Esophagus squamous epithelium (tissue), 5 donors: Measurements from ENCODE around the gene ESR1. TPM values are rescaled to one million over a fixed set of nuclear protein-coding genes. Genes with fewer than 3 reads are reported as not detected.
A peak's percentile ranks its signal among the peaks of the same experiment; 100 is the strongest.

ENCODE experiments used
- DNase-seq: peaks from one replicate; lab custom pipeline; 2025; lab: John Stamatoyannopoulos, UW
- H3K27ac ChIP-seq, 4 donors: fragments of 200-600 bp; sonication (generic); one replicate each; pipeline ENCODE4 v1.5.1; 2016 to 2019; ENCODE audit warnings: mild to moderate bottlenecking in 1 of 4
- H3K27me3 ChIP-seq, 4 donors: fragments of 200-600 bp; sonication (generic); 1 replicate in 3 of 4; 2 replicates in 1 of 4; pipeline versions ENCODE4 v1.5.1 to v1.6.0; 2017 to 2021; ENCODE audit warnings: antibody characterized with exemption in 1 of 4
- H3K36me3 ChIP-seq, 3 donors: fragments of 200-600 bp; sonication (generic); one replicate each; pipeline ENCODE4 v1.5.1; 2016 to 2019
- H3K4me1 ChIP-seq, 3 donors: fragments of 200-600 bp; sonication (generic); one replicate each; pipeline ENCODE4 v1.5.1; 2017 to 2019
- H3K4me3 ChIP-seq, 4 donors: fragments of 200-600 bp; sonication (generic); 1 replicate in 3 of 4; 2 replicates in 1 of 4; pipeline ENCODE4 v1.5.1; 2016 to 2019; ENCODE audit warnings: mild to moderate bottlenecking in 2 of 4, moderate library complexity in 1 of 4
- H3K9me3 ChIP-seq, 3 donors: fragments of 200-600 bp; sonication (generic); one replicate each; pipeline ENCODE4 v1.5.1; 2016 to 2019
- POLR2A ChIP-seq, 4 donors: fragments of 450-650 bp; IDR thresholded peaks; one replicate each; pipeline ENCODE4 v1.6.1; 2017; ENCODE audit warnings: antibody characterized with exemption in 4 of 4, mild to moderate bottlenecking in 4 of 4, moderate library complexity in 3 of 4
- WGBS, 2 donors: methylation state at CpG; one replicate each; pipeline ENCODE4 v1.1.5; 2018; 5-methylcytosine and 5-hydroxymethylcytosine counted together
- intact Hi-C: fragments of 100-400 bp; cut with DNase I; formaldehyde crosslinking; loops from one replicate; pipeline ENCODE4 v1.15.0; 2022
- total RNA-seq, 4 donors: library from RNA; depleted of rRNA; stranded (reverse); fragments of >200 nt; gene quantifications; one replicate each; pipeline ENCODE4 v1.1.0, GENCODE V29; 2016
- TF ChIP-seq, protein P1 (sequence below), 6 experiments: fragments of 450-650 bp in 4 of 6; fragments of 200-600 bp in 2 of 6; sonication (generic) in 2 of 6; IDR thresholded peaks; one replicate each; pipeline ENCODE4 v1.5.1; 2016 to 2019; ENCODE audit warnings: antibody characterized with exemption in 6 of 6, mild to moderate bottlenecking in 4 of 6, moderate library complexity in 4 of 6
- donor health status: DM: yes; HTN: yes; CAD: no.

ESR1 gene
- total RNA-seq, 4 donors from 2014 or later = 0.40 to 1.1 (median 0.95) TPM; not detected in 1

DNA sequence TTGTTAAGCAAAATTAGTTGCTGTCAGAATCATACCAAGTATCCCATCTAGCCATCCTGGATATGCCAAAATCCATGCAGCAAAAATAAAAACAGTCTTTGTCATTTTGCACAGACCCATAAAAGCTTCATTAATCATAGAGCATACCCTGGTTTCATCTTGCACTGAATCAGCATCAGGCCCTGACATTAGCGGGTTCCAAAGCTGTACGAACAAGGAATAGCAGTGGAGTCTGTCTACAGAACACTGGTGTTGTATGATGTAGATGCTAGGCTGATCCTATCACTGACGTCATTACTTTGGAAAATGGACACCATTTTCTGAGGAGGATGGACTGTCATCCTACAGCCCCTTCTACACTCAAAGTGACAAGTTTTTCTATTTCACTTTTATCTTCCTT is 315.6 kb downstream of the ESR1 start:
- no peak overlapping the region for H3K27ac ChIP-seq
- TF ChIP-seq, protein P1, sequence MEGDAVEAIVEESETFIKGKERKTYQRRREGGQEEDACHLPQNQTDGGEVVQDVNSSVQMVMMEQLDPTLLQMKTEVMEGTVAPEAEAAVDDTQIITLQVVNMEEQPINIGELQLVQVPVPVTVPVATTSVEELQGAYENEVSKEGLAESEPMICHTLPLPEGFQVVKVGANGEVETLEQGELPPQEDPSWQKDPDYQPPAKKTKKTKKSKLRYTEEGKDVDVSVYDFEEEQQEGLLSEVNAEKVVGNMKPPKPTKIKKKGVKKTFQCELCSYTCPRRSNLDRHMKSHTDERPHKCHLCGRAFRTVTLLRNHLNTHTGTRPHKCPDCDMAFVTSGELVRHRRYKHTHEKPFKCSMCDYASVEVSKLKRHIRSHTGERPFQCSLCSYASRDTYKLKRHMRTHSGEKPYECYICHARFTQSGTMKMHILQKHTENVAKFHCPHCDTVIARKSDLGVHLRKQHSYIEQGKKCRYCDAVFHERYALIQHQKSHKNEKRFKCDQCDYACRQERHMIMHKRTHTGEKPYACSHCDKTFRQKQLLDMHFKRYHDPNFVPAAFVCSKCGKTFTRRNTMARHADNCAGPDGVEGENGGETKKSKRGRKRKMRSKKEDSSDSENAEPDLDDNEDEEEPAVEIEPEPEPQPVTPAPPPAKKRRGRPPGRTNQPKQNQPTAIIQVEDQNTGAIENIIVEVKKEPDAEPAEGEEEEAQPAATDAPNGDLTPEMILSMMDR (IDR thresholded peaks at IDR 0.05) = no peak
- TF ChIP-seq POLR2A (IDR thresholded peaks at IDR 0.05) = no peak
- WGBS, 2 donors = 79 to 83% methylated on average over 3 of the region's 3 CpGs

DNA sequence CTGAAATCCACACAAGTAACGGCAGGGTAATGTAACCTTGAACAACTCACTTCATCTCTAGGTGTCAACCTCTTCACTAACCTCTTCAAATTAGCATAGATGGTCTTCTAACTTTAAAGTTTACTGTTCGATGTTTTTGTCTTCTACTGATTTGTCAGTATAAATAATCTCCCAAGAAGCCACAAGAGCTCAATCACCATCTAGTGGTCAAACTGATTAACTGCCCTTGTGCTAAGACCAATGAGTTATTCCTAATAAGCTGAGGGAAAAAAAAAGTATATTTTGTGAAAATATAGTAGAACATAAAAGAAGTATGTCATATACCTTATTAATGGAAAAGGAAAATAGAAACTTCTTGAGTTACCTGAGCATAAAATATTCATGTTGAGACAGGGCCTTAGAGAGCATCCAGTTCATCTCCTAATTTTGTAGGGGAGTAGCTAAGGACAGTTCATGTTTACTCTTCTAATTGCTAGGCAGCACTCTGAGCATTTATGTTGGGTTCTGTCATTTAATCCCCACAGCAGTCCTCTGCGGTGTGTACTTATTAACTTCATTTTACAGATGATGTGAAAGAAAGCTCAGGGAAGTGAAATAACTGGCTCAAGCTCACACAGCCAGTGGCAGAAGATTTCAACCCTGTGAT is 317.1 kb downstream of the ESR1 start:
- no peaks in the 10 kb centered on the region for H3K27me3 ChIP-seq
- peaks cover 0 to 31% (median 0%) of the 10 kb centered on the region in 3 donors for H3K36me3 ChIP-seq
- no peak overlapping the region for H3K27ac ChIP-seq
- no peak overlapping the region for H3K4me3 ChIP-seq
- H3K4me1 ChIP-seq = peaks cover 0 to 8% (median 0%) of the 10 kb centered on the region in 3 donors
- no peaks in the 10 kb centered on the region for H3K9me3 ChIP-seq
- no peak for DNase-seq
- WGBS, 2 donors = 29 to 44% methylated on average over 3 of the region's 3 CpGs
- intact Hi-C loops = loop anchor here (10.0 kb wide), 2 partner anchors 360 to 450 kb away; no protein-coding TSS in a partner anchor
- no peak for TF ChIP-seq POLR2A (IDR thresholded peaks at IDR 0.05)
- TF ChIP-seq, protein P1 (IDR thresholded peaks at IDR 0.05) = peak; percentile 43 to 88 (median 74)

More for the DNA sequence above, 315.6 kb downstream of the ESR1 start:
- peaks cover 0 to 31% (median 0%) of the 10 kb centered on the region in 3 donors for H3K36me3 ChIP-seq
- H3K27me3 ChIP-seq = no peaks in the 10 kb centered on the region
- no peak overlapping the region for H3K4me3 ChIP-seq
- peaks cover 0 to 4% (median 0%) of the 10 kb centered on the region in 3 donors for H3K4me1 ChIP-seq
- no peak for DNase-seq
- intact Hi-C loops = loop anchor here (10.0 kb wide), 2 partner anchors 358 to 448 kb away; no protein-coding TSS in a partner anchor
- no peaks in the 10 kb centered on the region for H3K9me3 ChIP-seq

DNA sequence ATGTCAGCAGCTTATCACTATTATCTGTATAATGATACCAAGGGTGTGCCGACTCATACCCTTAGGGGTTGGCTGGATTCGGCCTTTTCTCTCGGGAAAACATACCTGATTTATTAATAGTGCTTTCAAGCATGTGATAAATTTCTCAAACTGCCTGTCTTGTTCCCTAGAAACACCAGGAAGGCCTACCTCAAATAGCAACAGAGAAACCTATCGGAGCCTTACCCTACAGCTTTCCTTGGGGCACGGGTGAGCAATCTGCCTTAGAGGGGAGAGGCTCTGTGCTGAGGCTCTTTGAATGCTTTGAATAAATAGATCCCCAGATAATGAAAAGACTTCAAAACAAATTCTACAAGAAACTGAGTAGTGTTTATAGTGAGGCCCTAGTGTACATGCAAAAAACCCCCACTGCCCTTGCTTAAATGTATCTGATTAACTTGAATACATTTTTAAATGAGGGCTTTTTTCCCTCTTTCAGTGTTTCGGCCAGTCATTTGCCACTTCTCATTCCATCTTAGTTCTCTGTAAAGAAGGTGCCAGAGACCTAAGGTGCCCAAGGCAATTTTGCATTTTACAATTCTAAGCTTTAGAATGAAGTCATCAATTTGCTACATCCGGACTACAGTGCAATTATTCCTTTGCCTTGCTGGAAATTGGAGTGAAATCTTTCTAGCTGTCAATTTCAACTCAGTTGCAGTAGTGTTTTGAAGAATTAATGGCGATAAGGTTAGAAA is 320.1 kb downstream of the ESR1 start:
- WGBS, 2 donors = 58 to 72% methylated on average over 7 to 8 of the region's 8 CpGs
- intact Hi-C loops = loop anchor here (10.0 kb wide), 2 partner anchors 363 to 453 kb away; no protein-coding TSS in a partner anchor
- no peak overlapping the region for H3K4me3 ChIP-seq
- H3K4me1 ChIP-seq = peaks cover 0 to 15% (median 0%) of the 10 kb centered on the region in 3 donors
- H3K27ac ChIP-seq = no peak overlapping the region
- DNase-seq = no peak
- no peaks in the 10 kb centered on the region for H3K27me3 ChIP-seq
- H3K36me3 ChIP-seq = peaks cover 0 to 22% (median 0%) of the 10 kb centered on the region in 3 donors
- H3K9me3 ChIP-seq = no peaks in the 10 kb centered on the region
- TF ChIP-seq POLR2A (IDR thresholded peaks at IDR 0.05) = no peak
- TF ChIP-seq, protein P1 (IDR thresholded peaks at IDR 0.05) = no peak

DNA sequence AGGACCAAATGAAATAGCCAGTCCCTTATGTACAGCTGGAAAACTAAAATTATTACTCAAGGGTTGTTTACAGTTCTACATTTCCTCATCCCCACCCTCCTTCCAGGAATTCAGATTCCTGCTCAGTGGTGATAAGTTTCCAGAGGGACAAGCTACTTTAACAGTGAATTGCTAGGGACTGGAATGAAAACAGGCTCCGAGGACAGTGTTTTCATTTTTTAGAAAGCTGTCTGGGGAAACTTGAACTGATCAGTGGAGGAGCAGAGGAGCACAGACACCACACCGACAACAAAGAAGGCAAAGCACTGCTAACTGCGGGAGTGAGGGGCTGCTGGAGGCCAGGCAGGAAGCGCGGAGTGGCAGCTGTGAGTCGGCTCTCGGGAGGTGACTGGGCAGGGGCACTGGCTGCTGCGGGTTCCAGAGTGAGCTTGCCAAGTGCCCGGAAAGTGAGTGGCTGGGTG is 322.2 kb downstream of the ESR1 start:
- TF ChIP-seq, protein P1 (IDR thresholded peaks at IDR 0.05) = no peak
- TF ChIP-seq POLR2A (IDR thresholded peaks at IDR 0.05) = no peak
- peaks cover 0 to 42% (median 0%) of the 10 kb centered on the region in 3 donors for H3K36me3 ChIP-seq
- no peak for DNase-seq
- peak overlapping the region in 3 of 4 donors; percentile 3 to 55 (median 25) for H3K4me3 ChIP-seq
- H3K27ac ChIP-seq = peak overlapping the region in 3 of 4 donors; percentile 57 to 84 (median 69)
- no peaks in the 10 kb centered on the region for H3K9me3 ChIP-seq
- intact Hi-C loops = loop anchor here (10.0 kb wide), 2 partner anchors 365 to 455 kb away; no protein-coding TSS in a partner anchor
- WGBS, 2 donors = 61 to 67% methylated on average over 9 of the region's 9 CpGs
- no peaks in the 10 kb centered on the region for H3K27me3 ChIP-seq
- peaks cover 0 to 15% (median 0%) of the 10 kb centered on the region in 3 donors for H3K4me1 ChIP-seq
